H1 (cell line): Measurements from ENCODE around the gene CD96. TPM values are rescaled to one million over a fixed set of nuclear protein-coding genes. Genes with fewer than 3 reads are reported as not detected.

Experiments
- GABPA ChIP-seq: IDR thresholded peaks from 2 replicates; pipeline ENCODE4 v1.6.1; 2011; ENCODE audit warnings: mild to moderate bottlenecking, low read length, moderate library complexity, borderline replicate concordance; ENCODE audit not compliant: insufficient read depth
- SP1 ChIP-seq: IDR thresholded peaks from 2 replicates; pipeline ENCODE4 v1.6.1; 2011; ENCODE audit warnings: low read depth, low read length
- polyA plus RNA-seq, 7 experiments: library from polyadenylated mRNA; depleted of rRNA in 3 of 7; stranded (reverse) in 5 of 7; unstranded in 2 of 7; fragments of >200 nt in 5 of 7; fragments of 200-250 nt in 2 of 7; gene quantifications; 1 replicate in 5 of 7; 2 replicates in 1 of 7; 4 replicates in 1 of 7; pipeline versions ENCODE4 v1.2.1 to v1.2.3, GENCODE V29; 2011 to 2013; ENCODE audit warnings: missing spikeins in 2 of 7, mixed read lengths in 2 of 7
- total RNA-seq: library from RNA; stranded (reverse); fragmentation: NEBNext Ultra II Directional; extraction: Animal tissue kit (Norgen Biotek cat#: 25700); gene quantifications from 2 replicates; pipeline ENCODE4 v1.2.1, GENCODE V29; 2021
- TF ChIP-seq, protein P1 (sequence below): fragments of 300-600 bp; sonication (generic); IDR thresholded peaks from 2 replicates; pipeline ENCODE4 v1.7.1; 2012; ENCODE audit warnings: low read length, moderate library complexity, mild to moderate bottlenecking, inconsistent platforms; ENCODE audit not compliant: insufficient replicate concordance

Gene CD96
- total and polyA plus RNA-seq, 2 of the 8 experiments (the other 6 are each of a cell fraction or from before 2014, with no cell fraction given) = not detected

DNA sequence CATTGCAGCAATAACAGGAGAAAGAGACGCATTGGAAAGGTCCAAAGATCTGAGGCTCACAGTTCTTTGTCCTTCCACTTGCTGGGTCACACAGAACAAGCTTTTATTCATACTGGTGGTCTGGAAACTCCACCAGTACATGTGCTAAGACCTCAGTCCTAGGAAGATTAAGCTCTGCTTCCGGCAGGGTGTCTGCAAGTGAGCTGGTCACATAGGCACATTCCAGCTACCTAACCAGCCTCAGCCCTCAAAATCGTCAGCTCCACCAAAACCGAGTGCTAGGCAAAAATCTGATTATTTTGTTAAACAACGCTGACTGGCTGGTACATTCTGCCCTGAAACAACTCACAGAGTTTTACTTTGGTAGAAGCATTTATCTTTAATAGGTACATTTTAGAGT, 50.9 kb downstream of the CD96 start (continued):
- TF ChIP-seq, protein P1, sequence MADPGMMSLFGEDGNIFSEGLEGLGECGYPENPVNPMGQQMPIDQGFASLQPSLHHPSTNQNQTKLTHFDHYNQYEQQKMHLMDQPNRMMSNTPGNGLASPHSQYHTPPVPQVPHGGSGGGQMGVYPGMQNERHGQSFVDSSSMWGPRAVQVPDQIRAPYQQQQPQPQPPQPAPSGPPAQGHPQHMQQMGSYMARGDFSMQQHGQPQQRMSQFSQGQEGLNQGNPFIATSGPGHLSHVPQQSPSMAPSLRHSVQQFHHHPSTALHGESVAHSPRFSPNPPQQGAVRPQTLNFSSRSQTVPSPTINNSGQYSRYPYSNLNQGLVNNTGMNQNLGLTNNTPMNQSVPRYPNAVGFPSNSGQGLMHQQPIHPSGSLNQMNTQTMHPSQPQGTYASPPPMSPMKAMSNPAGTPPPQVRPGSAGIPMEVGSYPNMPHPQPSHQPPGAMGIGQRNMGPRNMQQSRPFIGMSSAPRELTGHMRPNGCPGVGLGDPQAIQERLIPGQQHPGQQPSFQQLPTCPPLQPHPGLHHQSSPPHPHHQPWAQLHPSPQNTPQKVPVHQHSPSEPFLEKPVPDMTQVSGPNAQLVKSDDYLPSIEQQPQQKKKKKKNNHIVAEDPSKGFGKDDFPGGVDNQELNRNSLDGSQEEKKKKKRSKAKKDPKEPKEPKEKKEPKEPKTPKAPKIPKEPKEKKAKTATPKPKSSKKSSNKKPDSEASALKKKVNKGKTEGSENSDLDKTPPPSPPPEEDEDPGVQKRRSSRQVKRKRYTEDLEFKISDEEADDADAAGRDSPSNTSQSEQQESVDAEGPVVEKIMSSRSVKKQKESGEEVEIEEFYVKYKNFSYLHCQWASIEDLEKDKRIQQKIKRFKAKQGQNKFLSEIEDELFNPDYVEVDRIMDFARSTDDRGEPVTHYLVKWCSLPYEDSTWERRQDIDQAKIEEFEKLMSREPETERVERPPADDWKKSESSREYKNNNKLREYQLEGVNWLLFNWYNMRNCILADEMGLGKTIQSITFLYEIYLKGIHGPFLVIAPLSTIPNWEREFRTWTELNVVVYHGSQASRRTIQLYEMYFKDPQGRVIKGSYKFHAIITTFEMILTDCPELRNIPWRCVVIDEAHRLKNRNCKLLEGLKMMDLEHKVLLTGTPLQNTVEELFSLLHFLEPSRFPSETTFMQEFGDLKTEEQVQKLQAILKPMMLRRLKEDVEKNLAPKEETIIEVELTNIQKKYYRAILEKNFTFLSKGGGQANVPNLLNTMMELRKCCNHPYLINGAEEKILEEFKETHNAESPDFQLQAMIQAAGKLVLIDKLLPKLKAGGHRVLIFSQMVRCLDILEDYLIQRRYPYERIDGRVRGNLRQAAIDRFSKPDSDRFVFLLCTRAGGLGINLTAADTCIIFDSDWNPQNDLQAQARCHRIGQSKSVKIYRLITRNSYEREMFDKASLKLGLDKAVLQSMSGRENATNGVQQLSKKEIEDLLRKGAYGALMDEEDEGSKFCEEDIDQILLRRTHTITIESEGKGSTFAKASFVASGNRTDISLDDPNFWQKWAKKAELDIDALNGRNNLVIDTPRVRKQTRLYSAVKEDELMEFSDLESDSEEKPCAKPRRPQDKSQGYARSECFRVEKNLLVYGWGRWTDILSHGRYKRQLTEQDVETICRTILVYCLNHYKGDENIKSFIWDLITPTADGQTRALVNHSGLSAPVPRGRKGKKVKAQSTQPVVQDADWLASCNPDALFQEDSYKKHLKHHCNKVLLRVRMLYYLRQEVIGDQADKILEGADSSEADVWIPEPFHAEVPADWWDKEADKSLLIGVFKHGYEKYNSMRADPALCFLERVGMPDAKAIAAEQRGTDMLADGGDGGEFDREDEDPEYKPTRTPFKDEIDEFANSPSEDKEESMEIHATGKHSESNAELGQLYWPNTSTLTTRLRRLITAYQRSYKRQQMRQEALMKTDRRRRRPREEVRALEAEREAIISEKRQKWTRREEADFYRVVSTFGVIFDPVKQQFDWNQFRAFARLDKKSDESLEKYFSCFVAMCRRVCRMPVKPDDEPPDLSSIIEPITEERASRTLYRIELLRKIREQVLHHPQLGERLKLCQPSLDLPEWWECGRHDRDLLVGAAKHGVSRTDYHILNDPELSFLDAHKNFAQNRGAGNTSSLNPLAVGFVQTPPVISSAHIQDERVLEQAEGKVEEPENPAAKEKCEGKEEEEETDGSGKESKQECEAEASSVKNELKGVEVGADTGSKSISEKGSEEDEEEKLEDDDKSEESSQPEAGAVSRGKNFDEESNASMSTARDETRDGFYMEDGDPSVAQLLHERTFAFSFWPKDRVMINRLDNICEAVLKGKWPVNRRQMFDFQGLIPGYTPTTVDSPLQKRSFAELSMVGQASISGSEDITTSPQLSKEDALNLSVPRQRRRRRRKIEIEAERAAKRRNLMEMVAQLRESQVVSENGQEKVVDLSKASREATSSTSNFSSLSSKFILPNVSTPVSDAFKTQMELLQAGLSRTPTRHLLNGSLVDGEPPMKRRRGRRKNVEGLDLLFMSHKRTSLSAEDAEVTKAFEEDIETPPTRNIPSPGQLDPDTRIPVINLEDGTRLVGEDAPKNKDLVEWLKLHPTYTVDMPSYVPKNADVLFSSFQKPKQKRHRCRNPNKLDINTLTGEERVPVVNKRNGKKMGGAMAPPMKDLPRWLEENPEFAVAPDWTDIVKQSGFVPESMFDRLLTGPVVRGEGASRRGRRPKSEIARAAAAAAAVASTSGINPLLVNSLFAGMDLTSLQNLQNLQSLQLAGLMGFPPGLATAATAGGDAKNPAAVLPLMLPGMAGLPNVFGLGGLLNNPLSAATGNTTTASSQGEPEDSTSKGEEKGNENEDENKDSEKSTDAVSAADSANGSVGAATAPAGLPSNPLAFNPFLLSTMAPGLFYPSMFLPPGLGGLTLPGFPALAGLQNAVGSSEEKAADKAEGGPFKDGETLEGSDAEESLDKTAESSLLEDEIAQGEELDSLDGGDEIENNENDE = no peak
- TF ChIP-seq GABPA = no peak
- no peak for TF ChIP-seq SP1
